Mesenchymal stem cell (in vitro differentiated cells and primary cell): Measurements from ENCODE around the gene GJA9.
A peak's percentile ranks its signal among the peaks of the same experiment; 100 is the strongest.
"Not testable (repeated sequence)": the region's sequence is repeated elsewhere in the genome, so short reads cannot be mapped to it uniquely, and the experiment has no call there.

Source experiments
- DNase-seq: peaks from one replicate; pipeline ENCODE4 v3.0.0-alpha.2; 2013
- H2AFZ ChIP-seq: one replicate; pipeline ENCODE4 v1.6.1; 2013; ENCODE audit warnings: low read depth, mild to moderate bottlenecking, control low read depth, inconsistent platforms, low read length, moderate library complexity
- H2AK5ac ChIP-seq: 2 replicates; pipeline ENCODE4 v1.6.1; 2013; ENCODE audit warnings: low read length, moderate library complexity, mild to moderate bottlenecking, inconsistent platforms; ENCODE audit not compliant: severe bottlenecking
- H2BK120ac ChIP-seq: one replicate; pipeline ENCODE4 v1.6.1; 2013; ENCODE audit warnings: low read depth, mild to moderate bottlenecking, inconsistent platforms, low read length, moderate library complexity
- H2BK12ac ChIP-seq, 2 experiments: one replicate each; pipeline ENCODE4 v1.6.1; 2013; ENCODE audit warnings: inconsistent platforms in 2 of 2, low read length in 2 of 2, mild to moderate bottlenecking in 2 of 2, moderate library complexity in 2 of 2, control low read depth in 1 of 2
- H2BK15ac ChIP-seq: one replicate; pipeline ENCODE4 v1.6.1; 2013; ENCODE audit warnings: mild to moderate bottlenecking, low read depth, inconsistent platforms; ENCODE audit not compliant: poor library complexity, severe bottlenecking
- H2BK5ac ChIP-seq: 2 replicates; pipeline ENCODE4 v1.6.1; 2013; ENCODE audit warnings: low read depth, mild to moderate bottlenecking, low read length, control low read depth, inconsistent platforms; ENCODE audit not compliant: poor library complexity, severe bottlenecking
- H3K14ac ChIP-seq, 2 experiments: one replicate each; pipeline ENCODE4 v1.6.1; 2013; ENCODE audit warnings: inconsistent platforms in 2 of 2, low read length in 2 of 2, control low read depth in 1 of 2, mild to moderate bottlenecking in 1 of 2, moderate library complexity in 1 of 2
- H3K18ac ChIP-seq, 2 experiments: one replicate each; pipeline ENCODE4 v1.6.1; 2013; ENCODE audit warnings: inconsistent platforms in 2 of 2, low read length in 2 of 2, control low read depth in 1 of 2, low read depth in 1 of 2, mild to moderate bottlenecking in 1 of 2
- H3K23ac ChIP-seq, 2 experiments: one replicate each; pipeline ENCODE4 v1.6.1; 2013; ENCODE audit warnings: inconsistent platforms in 2 of 2, low read length in 2 of 2, mild to moderate bottlenecking in 2 of 2, moderate library complexity in 2 of 2, control low read depth in 1 of 2
- H3K27ac ChIP-seq: 2 replicates; pipeline ENCODE4 v1.5.1; 2013; ENCODE audit warnings: mild to moderate bottlenecking, moderate library complexity, low read length, control low read depth, inconsistent platforms; ENCODE audit not compliant: poor library complexity, severe bottlenecking
- H3K27me3 ChIP-seq, 2 experiments: 2 replicates each; pipeline versions ENCODE4 v1.6.1 to v1.7.0; 2013; ENCODE audit warnings: low read length in 2 of 2, mild to moderate bottlenecking in 2 of 2, moderate library complexity in 2 of 2, control low read depth in 1 of 2, inconsistent platforms in 1 of 2; ENCODE audit not compliant: control insufficient read depth in 1 of 2, insufficient read depth in 1 of 2
- H3K36me3 ChIP-seq, 2 experiments: 2 replicates each; pipeline versions ENCODE4 v1.6.1 to v1.7.0; 2013; ENCODE audit warnings: low read length in 2 of 2, control low read depth in 1 of 2, inconsistent platforms in 1 of 2, low read depth in 1 of 2, mild to moderate bottlenecking in 1 of 2; ENCODE audit not compliant: insufficient read depth in 2 of 2, control insufficient read depth in 1 of 2
- H3K4ac ChIP-seq, 2 experiments: one replicate each; pipeline ENCODE4 v1.6.1; 2013; ENCODE audit warnings: inconsistent platforms in 2 of 2, low read length in 2 of 2, mild to moderate bottlenecking in 2 of 2, moderate library complexity in 2 of 2, control low read depth in 1 of 2, low read depth in 1 of 2
- H3K4me1 ChIP-seq: 2 replicates; pipeline ENCODE4 v1.6.1; 2013; ENCODE audit warnings: low read depth, low read length, control low read depth; ENCODE audit not compliant: control insufficient read depth, insufficient read depth
- H3K4me2 ChIP-seq: 2 replicates; pipeline ENCODE4 v1.6.1; 2013; ENCODE audit warnings: low read length, mild to moderate bottlenecking, inconsistent platforms; ENCODE audit not compliant: poor library complexity, severe bottlenecking
- H3K4me3 ChIP-seq, 2 experiments: 2 replicates each; pipeline versions ENCODE4 v1.5.1 to v1.7.0; 2013; ENCODE audit warnings: low read length in 2 of 2, mild to moderate bottlenecking in 2 of 2, control low read depth in 1 of 2, low read depth in 1 of 2; ENCODE audit not compliant: insufficient read depth in 1 of 2
- H3K79me1 ChIP-seq: replicated peaks from 2 replicates; pipeline ENCODE4 v1.6.1; 2013; ENCODE audit warnings: mild to moderate bottlenecking, control low read depth, low read length, inconsistent platforms; ENCODE audit not compliant: poor library complexity, severe bottlenecking
- H3K9ac ChIP-seq: 2 replicates; pipeline ENCODE4 v1.7.0; 2013; ENCODE audit warnings: mild to moderate bottlenecking, low read length, moderate library complexity
- H3K9me3 ChIP-seq: 2 replicates; pipeline ENCODE4 v1.7.0; 2013; ENCODE audit warnings: mild to moderate bottlenecking, low read length; ENCODE audit not compliant: control insufficient read depth
- H4K8ac ChIP-seq: one replicate; pipeline ENCODE4 v1.6.1; 2013; ENCODE audit warnings: inconsistent platforms, mild to moderate bottlenecking, low read length, moderate library complexity
- H4K91ac ChIP-seq: one replicate; pipeline ENCODE4 v1.6.1; 2013; ENCODE audit warnings: mild to moderate bottlenecking, low read length, inconsistent platforms
- WGBS: methylation state at CpG from one replicate; pipeline ENCODE4 v1.1.7; 2013; ENCODE audit warnings: mixed read lengths; 5-methylcytosine and 5-hydroxymethylcytosine counted together

GJA9 gene

DNA sequence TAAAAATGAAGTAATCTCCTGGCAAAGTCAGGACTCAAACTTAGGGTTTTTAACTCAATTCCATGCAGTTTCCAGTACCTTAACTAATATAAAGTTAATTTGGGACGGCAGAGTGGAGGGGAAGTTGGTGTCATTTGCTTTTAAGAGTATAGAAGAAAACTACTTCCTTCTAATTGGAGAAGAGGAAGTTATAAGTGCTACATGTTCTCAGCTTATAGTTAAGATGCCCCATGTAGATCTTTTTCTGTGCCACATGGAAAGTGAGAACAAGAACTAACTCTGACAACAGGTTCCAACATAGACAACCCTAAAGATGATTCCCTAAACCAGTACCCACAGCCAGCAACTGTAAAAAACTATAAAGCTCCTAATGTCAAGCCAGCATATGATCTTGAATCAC lies 33.3 kb downstream of the GJA9 start:
- H3K4ac ChIP-seq, result no peak overlapping the region
- H3K4me3 ChIP-seq, result no peak overlapping the region
- WGBS, result no CpG with 5 or more reads among the region's 1 CpG

DNA sequence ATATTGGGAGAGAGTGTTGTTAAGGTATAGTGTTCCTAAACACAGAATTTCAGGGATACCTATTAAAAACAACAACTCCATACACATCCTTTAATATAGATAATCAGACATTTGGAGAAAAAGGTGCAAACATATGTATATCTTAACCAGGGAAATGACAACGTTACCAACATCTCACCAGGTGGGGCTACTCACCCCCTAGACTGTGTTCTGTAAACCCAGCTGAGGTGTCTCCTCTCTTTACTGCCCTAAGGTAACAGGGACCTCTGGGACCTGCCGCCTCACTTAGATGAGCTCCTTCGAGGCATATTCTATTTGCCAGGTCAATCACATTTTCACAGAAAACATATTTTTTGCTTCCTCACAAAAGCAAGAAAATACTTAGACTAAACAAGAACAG lies 35.2 kb downstream of the GJA9 start:
- Histone ChIP-seq H3K9me3 (no peaks in the 10 kb centered on the region), H3K23ac (no peak overlapping the region), H2BK120ac (no peak overlapping the region), H2AK5ac (no peak overlapping the region), H4K8ac (no peak overlapping the region), H3K4me1 (no peaks in the 10 kb centered on the region), H3K79me1 (peaks cover 27% of the 10 kb centered on the region), H4K91ac (no peak overlapping the region), H3K4ac (no peak overlapping the region), H3K18ac (no peak overlapping the region), H3K27me3 (no peaks in the 10 kb centered on the region), H2BK5ac (no peak overlapping the region), H3K4me2 (no peak overlapping the region), H2BK12ac (no peak overlapping the region), H2AFZ (no peak overlapping the region), H3K36me3 (peaks cover 22 to 86% of the 10 kb centered on the region in 2 experiments), H3K14ac (no peak overlapping the region), H3K27ac (no peak overlapping the region), H2BK15ac (no peak overlapping the region), H3K9ac (no peak overlapping the region), H3K4me3 (no peak overlapping the region)
- no peak for DNase-seq
- WGBS, result 79% methylated on average over 3 of the region's 3 CpGs

More for the DNA sequence above, 33.3 kb downstream of the GJA9 start:
- Histone ChIP-seq H4K8ac (no peak overlapping the region), H2AFZ (no peak overlapping the region), H2BK12ac (no peak overlapping the region), H3K79me1 (peaks cover 24% of the 10 kb centered on the region), H3K36me3 (peaks cover 19 to 91% of the 10 kb centered on the region in 2 experiments), H3K9ac (no peak overlapping the region), H3K18ac (no peak overlapping the region), H3K4me1 (no peaks in the 10 kb centered on the region), H3K9me3 (no peaks in the 10 kb centered on the region), H3K14ac (no peak overlapping the region), H2AK5ac (no peak overlapping the region), H2BK120ac (no peak overlapping the region), H4K91ac (no peak overlapping the region), H3K27ac (no peak overlapping the region), H3K27me3 (no peaks in the 10 kb centered on the region), H2BK5ac (no peak overlapping the region), H3K23ac (no peak overlapping the region), H2BK15ac (no peak overlapping the region), H3K4me2 (no peak overlapping the region)
- no peak for DNase-seq

DNA sequence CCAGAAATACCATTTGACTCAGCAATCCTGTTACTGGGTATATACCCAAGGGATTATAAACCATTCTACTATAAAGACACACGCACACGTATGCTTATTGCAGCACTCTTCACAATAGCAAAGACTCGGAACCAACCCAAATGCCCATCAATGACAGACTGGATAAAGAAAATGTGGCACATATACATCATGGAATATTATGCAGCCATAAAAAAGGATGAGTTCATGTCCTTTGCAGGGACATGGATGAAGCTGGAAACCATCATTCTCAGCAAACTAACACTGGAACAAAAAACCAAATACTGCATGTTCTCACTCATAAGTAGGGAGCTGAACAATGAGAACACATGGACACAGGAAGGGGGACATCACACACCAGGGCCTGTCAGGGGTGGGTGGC lies 36.3 kb downstream of the GJA9 start:
- H4K8ac ChIP-seq, H2BK12ac ChIP-seq, H3K27me3 ChIP-seq, H2BK120ac ChIP-seq, H3K4ac ChIP-seq, H3K4me1 ChIP-seq, H3K18ac ChIP-seq, H3K14ac ChIP-seq, H2BK15ac ChIP-seq, H3K9me3 ChIP-seq, H2BK5ac ChIP-seq, H3K9ac ChIP-seq, H2AFZ ChIP-seq, H3K4me3 ChIP-seq, H3K27ac ChIP-seq, H3K4me2 ChIP-seq, DNase-seq, H4K91ac ChIP-seq, H2AK5ac ChIP-seq, H3K23ac ChIP-seq: not testable (repeated sequence)
- Histone ChIP-seq H3K36me3 (peaks cover 18 to 89% of the 10 kb centered on the region in 2 experiments), H3K79me1 (peaks cover 24% of the 10 kb centered on the region)
- 94% methylated on average over 3 of the region's 3 CpGs for WGBS

DNA sequence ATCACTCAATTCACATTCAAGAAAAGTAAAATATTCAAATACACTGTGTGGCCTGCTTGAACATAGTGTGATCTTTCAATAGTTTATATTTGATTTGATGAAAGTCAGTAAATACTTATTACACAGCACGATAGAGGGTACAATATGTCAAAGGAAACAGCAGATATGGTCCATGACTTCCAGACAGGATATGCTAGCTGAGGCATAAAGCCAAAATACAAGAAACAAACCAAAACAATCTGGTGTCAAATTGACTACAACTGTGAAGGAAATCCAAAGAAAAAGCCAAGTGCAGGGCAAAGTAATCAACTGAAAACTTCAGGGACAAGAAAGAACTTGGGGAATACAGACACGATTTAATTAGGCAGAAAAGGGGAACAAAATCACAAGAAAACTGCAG lies 41.1 kb downstream of the GJA9 start:
- Histone ChIP-seq H3K4me1 (no peaks in the 10 kb centered on the region), H2BK15ac (no peak overlapping the region), H3K79me1 (peaks cover 21% of the 10 kb centered on the region), H3K27ac (no peak overlapping the region), H4K91ac (no peak overlapping the region), H4K8ac (no peak overlapping the region), H3K4me2 (no peak overlapping the region), H3K36me3 (peaks cover 17 to 77% of the 10 kb centered on the region in 2 experiments), H3K9ac (peak overlapping the region; percentile 29), H3K27me3 (no peaks in the 10 kb centered on the region), H3K14ac (no peak overlapping the region), H3K4ac (no peak overlapping the region), H2BK12ac (no peak overlapping the region), H2BK5ac (no peak overlapping the region), H3K9me3 (no peaks in the 10 kb centered on the region), H3K18ac (no peak overlapping the region), H2AFZ (no peak overlapping the region), H3K4me3 (no peak overlapping the region), H3K23ac (no peak overlapping the region), H2AK5ac (no peak overlapping the region), H2BK120ac (no peak overlapping the region)
- no peak for DNase-seq
- WGBS, result 96% methylated on average over 2 of the region's 2 CpGs
